PC-3 (cell line): ENCODE measurements around the gene MALRD1. TPM values are rescaled to one million over a fixed set of nuclear protein-coding genes. Genes with fewer than 3 reads are reported as not detected.

ENCODE experiments used
- ATAC-seq: fragments of 200-7000 bp; cut with Tn5 transposase; 2 replicates; pipeline ENCODE4 v1.9.1; 2020; ENCODE audit warnings: mild to moderate bottlenecking, moderate library complexity
- BruUV-seq: library from RNA; stranded (reverse); fragments of 400-500 nt; replicated peaks from 2 replicates; lab custom pipeline; 2021; lab: Mats Ljungman, UMichigan
- CTCF ChIA-PET: fragments of 300-600 bp; sonication (Branson Sonifier 250); formaldehyde crosslinking; loops from one replicate; lab custom pipeline; 2022; ENCODE audit warnings: antibody characterized with exemption; lab: Charles Lee
- POLR2A ChIA-PET: fragments of 300-600 bp; sonication (Branson Sonifier 250); formaldehyde crosslinking; loops from one replicate; lab custom pipeline; 2022; ENCODE audit warnings: antibody characterized with exemption; ENCODE audit not compliant: unreplicated experiment; lab: Charles Lee
- DNase-seq: peaks from one replicate; pipeline ENCODE4 v3.0.0-alpha.2; 2015
- H2AFZ ChIP-seq: fragments of 300-600 bp; sonication (generic); 2 replicates; pipeline ENCODE4 v1.6.0; 2016; ENCODE audit warnings: antibody characterized with exemption, low read length
- H3F3A ChIP-seq: fragments of 300-600 bp; sonication (generic); one replicate; pipeline ENCODE4 v1.6.0; 2017; ENCODE audit warnings: antibody characterized with exemption, low read length, control low read depth, mild to moderate bottlenecking; ENCODE audit not compliant: unreplicated experiment
- H3K27ac ChIP-seq: fragments of 300-600 bp; sonication (generic); 2 replicates; pipeline ENCODE4 v1.5.1; 2016; ENCODE audit warnings: mild to moderate bottlenecking, low read length
- H3K27me3 ChIP-seq: fragments of 300-600 bp; sonication (generic); 2 replicates; pipeline ENCODE4 v1.6.1; 2016; ENCODE audit warnings: low read length, mixed read lengths
- H3K36me3 ChIP-seq: fragments of 300-600 bp; sonication (generic); 2 replicates; pipeline ENCODE4 v1.6.1; 2016; ENCODE audit warnings: low read depth, mixed run types, low read length, mixed read lengths
- H3K4me1 ChIP-seq: fragments of 300-600 bp; sonication (generic); 2 replicates; pipeline ENCODE4 v1.5.1; 2016; ENCODE audit warnings: low read length; ENCODE audit not compliant: insufficient read depth
- H3K4me2 ChIP-seq: fragments of 300-600 bp; sonication (generic); 2 replicates; pipeline ENCODE4 v1.6.0; 2016; ENCODE audit warnings: low read length
- H3K4me3 ChIP-seq: fragments of 300-600 bp; sonication (generic); 2 replicates; pipeline ENCODE4 v1.5.1; 2016; ENCODE audit warnings: mild to moderate bottlenecking, low read length, mixed read lengths
- H3K79me2 ChIP-seq: fragments of 300-600 bp; sonication (generic); 2 replicates; pipeline ENCODE4 v1.6.1; 2017; ENCODE audit warnings: low read length, mixed read lengths
- H3K9ac ChIP-seq: fragments of 300-600 bp; sonication (generic); 2 replicates; pipeline ENCODE4 v1.6.0; 2016; ENCODE audit warnings: mild to moderate bottlenecking, low read length
- H3K9me2 ChIP-seq: fragments of 300-600 bp; sonication (generic); replicated peaks from 2 replicates; pipeline ENCODE4 v1.6.1; 2016; ENCODE audit warnings: mixed run types, low read length, mixed read lengths
- H3K9me3 ChIP-seq: fragments of 300-600 bp; sonication (generic); 2 replicates; pipeline ENCODE4 v1.6.1; 2016; ENCODE audit warnings: low read length, mixed read lengths
- H4K20me1 ChIP-seq: fragments of 300-600 bp; sonication (generic); 2 replicates; pipeline ENCODE4 v1.6.1; 2016; ENCODE audit warnings: low read length, mixed read lengths
- CTCF ChIP-seq: fragments of 300-600 bp; sonication (generic); conservative IDR thresholded peaks from 2 replicates; pipeline ENCODE4 v1.5.1; 2017; ENCODE audit warnings: antibody characterized with exemption, low read depth, mild to moderate bottlenecking, low read length
- EZH2 ChIP-seq: fragments of 300-600 bp; sonication (generic); IDR thresholded peaks from one replicate; pipeline ENCODE4 v1.6.1; 2017; ENCODE audit warnings: antibody characterized with exemption, mild to moderate bottlenecking, low read length; ENCODE audit not compliant: unreplicated experiment
- EZH2phosphoT487 ChIP-seq: fragments of 300-600 bp; sonication (generic); IDR thresholded peaks from 2 replicates; pipeline ENCODE4 v1.6.1; 2018; ENCODE audit warnings: mild to moderate bottlenecking, antibody characterized with exemption, low read length, borderline replicate concordance
- intact Hi-C: fragments of 100-400 bp; cut with micrococcal nuclease; formaldehyde crosslinking; loops from 2 replicates; pipeline ENCODE4 v1.9.0; 2023
- total RNA-seq: library from RNA; depleted of rRNA; stranded (reverse); fragments of >200 nt; gene quantifications from 2 replicates; pipeline ENCODE4 v1.2.3, GENCODE V29; 2014

MALRD1 gene
- total RNA-seq, 1 experiment from 2014 or later: not detected

- no peaks in the 10 kb centered on the region for H3K9me2 ChIP-seq
- ATAC-seq (no peak), DNase-seq (no peak)
- BruUV-seq: no TSS peak
- H3K4me1 ChIP-seq: no peaks in the 10 kb centered on the region
- ChIA-PET POLR2A (no interaction called here), CTCF (no interaction called here)
- H3F3A ChIP-seq: no peaks in the 10 kb centered on the region
- no peaks in the 10 kb centered on the region for H3K36me3 ChIP-seq
- H2AFZ ChIP-seq: no peak overlapping the region
- intact Hi-C loops: no loop called here
- no peak overlapping the region for H3K4me3 ChIP-seq
- H3K4me2 ChIP-seq: no peak overlapping the region
- no peaks in the 10 kb centered on the region for H3K9me3 ChIP-seq
- no peak overlapping the region for H3K9ac ChIP-seq
- no peaks in the 10 kb centered on the region for H3K79me2 ChIP-seq
- H4K20me1 ChIP-seq: no peaks in the 10 kb centered on the region
- TF ChIP-seq CTCF (no peak), EZH2phosphoT487 (no peak), EZH2 (no peak)
- H3K27ac ChIP-seq: no peak overlapping the region
- no peaks in the 10 kb centered on the region for H3K27me3 ChIP-seq
Observed at GRCh38 chr10:19713159-19713558, 664.6 kb downstream of the MALRD1 start.

- no peaks in the 10 kb centered on the region for H3F3A ChIP-seq
- no peaks in the 10 kb centered on the region for H3K9me2 ChIP-seq
- no TSS peak for BruUV-seq
- H4K20me1 ChIP-seq: no peaks in the 10 kb centered on the region
- DNase-seq (no peak), ATAC-seq (no peak)
- H3K79me2 ChIP-seq: no peaks in the 10 kb centered on the region
- H3K9ac ChIP-seq: no peak overlapping the region
- no peaks in the 10 kb centered on the region for H3K4me1 ChIP-seq
- ChIA-PET POLR2A (no interaction called here), CTCF (no interaction called here)
- TF ChIP-seq EZH2phosphoT487 (no peak), EZH2 (no peak), CTCF (no peak)
- no peak overlapping the region for H3K4me2 ChIP-seq
- H3K27me3 ChIP-seq: no peaks in the 10 kb centered on the region
- no peak overlapping the region for H3K4me3 ChIP-seq
- H2AFZ ChIP-seq: no peak overlapping the region
- intact Hi-C loops: no loop called here
- no peaks in the 10 kb centered on the region for H3K36me3 ChIP-seq
- H3K27ac ChIP-seq: no peak overlapping the region
- no peaks in the 10 kb centered on the region for H3K9me3 ChIP-seq
Observed at GRCh38 chr10:19713800-19714525, 665.4 kb downstream of the MALRD1 start.

GRCh38 chr10:19719284-19719683 lies 670.7 kb downstream of the MALRD1 start:
- no peaks in the 10 kb centered on the region for H3F3A ChIP-seq
- H4K20me1 ChIP-seq: no peaks in the 10 kb centered on the region
- intact Hi-C loops: no loop called here
- ATAC-seq: no peak
- H3K4me2 ChIP-seq: no peak overlapping the region
- no peaks in the 10 kb centered on the region for H3K79me2 ChIP-seq
- no peaks in the 10 kb centered on the region for H3K9me2 ChIP-seq
- H3K9me3 ChIP-seq: no peaks in the 10 kb centered on the region
- no peak overlapping the region for H2AFZ ChIP-seq
- H3K9ac ChIP-seq: no peak overlapping the region
- H3K27me3 ChIP-seq: no peaks in the 10 kb centered on the region
- no peak overlapping the region for H3K27ac ChIP-seq
- DNase-seq: peak; percentile 16
- no peaks in the 10 kb centered on the region for H3K4me1 ChIP-seq
- H3K36me3 ChIP-seq: no peaks in the 10 kb centered on the region
- CTCF ChIA-PET: no interaction called here
- H3K4me3 ChIP-seq: no peak overlapping the region
- POLR2A ChIA-PET: no interaction called here
- TF ChIP-seq CTCF: no peak
- no peak for TF ChIP-seq EZH2
- TF ChIP-seq EZH2phosphoT487: no peak
- no TSS peak for BruUV-seq
